ENCODE results near the gene BICDL2.

BICDL2 gene

GRCh38 chr16:3023669-3024478, 12.9 kb downstream of the BICDL2 start, which contains the start of the genes HCFC1R1 and THOC6:
Gene HCFC1R1 (minus strand): TSS chr16:3023942. CDS start chr16:3023941, 1 bp downstream.
Gene THOC6 (plus strand): TSS chr16:3024035. CDS start chr16:3024327, 292 bp downstream.
- TF ChIP-seq, protein P1, sequence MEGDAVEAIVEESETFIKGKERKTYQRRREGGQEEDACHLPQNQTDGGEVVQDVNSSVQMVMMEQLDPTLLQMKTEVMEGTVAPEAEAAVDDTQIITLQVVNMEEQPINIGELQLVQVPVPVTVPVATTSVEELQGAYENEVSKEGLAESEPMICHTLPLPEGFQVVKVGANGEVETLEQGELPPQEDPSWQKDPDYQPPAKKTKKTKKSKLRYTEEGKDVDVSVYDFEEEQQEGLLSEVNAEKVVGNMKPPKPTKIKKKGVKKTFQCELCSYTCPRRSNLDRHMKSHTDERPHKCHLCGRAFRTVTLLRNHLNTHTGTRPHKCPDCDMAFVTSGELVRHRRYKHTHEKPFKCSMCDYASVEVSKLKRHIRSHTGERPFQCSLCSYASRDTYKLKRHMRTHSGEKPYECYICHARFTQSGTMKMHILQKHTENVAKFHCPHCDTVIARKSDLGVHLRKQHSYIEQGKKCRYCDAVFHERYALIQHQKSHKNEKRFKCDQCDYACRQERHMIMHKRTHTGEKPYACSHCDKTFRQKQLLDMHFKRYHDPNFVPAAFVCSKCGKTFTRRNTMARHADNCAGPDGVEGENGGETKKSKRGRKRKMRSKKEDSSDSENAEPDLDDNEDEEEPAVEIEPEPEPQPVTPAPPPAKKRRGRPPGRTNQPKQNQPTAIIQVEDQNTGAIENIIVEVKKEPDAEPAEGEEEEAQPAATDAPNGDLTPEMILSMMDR (IDR thresholded peaks at IDR 0.05; ENCODE audit: extremely low read depth, insufficient read depth, missing control alignments): no peak
- DNase-seq (ENCODE audit: low spot score): peak; percentile 95
- in situ Hi-C loops (cut with MboI; ENCODE audit: low pct_unique_long_range_greater_than_20kb, low sequenced_read_pairs, unreplicated experiment): no loop called here

GRCh38 chr16:3023415-3023668, 13.4 kb downstream of the BICDL2 start:
- in situ Hi-C loops (cut with MboI; ENCODE audit: low pct_unique_long_range_greater_than_20kb, low sequenced_read_pairs, unreplicated experiment): no loop called here
- TF ChIP-seq, protein P1 (IDR thresholded peaks at IDR 0.05; ENCODE audit: extremely low read depth, insufficient read depth, missing control alignments): no peak
- DNase-seq (ENCODE audit: low spot score): no peak

GRCh38 chr16:3022684-3023414, 13.9 kb downstream of the BICDL2 start:
- no peak for DNase-seq (ENCODE audit: low spot score)
- in situ Hi-C loops (cut with MboI; ENCODE audit: low pct_unique_long_range_greater_than_20kb, low sequenced_read_pairs, unreplicated experiment): no loop called here
- TF ChIP-seq, protein P1 (IDR thresholded peaks at IDR 0.05; ENCODE audit: extremely low read depth, insufficient read depth, missing control alignments): no peak

GRCh38 chr16:3022208-3022683, 14.5 kb downstream of the BICDL2 start:
- in situ Hi-C loops (cut with MboI; ENCODE audit: low pct_unique_long_range_greater_than_20kb, low sequenced_read_pairs, unreplicated experiment): no loop called here
- TF ChIP-seq, protein P1 (IDR thresholded peaks at IDR 0.05; ENCODE audit: extremely low read depth, insufficient read depth, missing control alignments): no peak
- peak; percentile 74 for DNase-seq (ENCODE audit: low spot score)

GRCh38 chr16:3021449-3022207, 15.1 kb downstream of the BICDL2 start:
- in situ Hi-C loops (cut with MboI; ENCODE audit: low pct_unique_long_range_greater_than_20kb, low sequenced_read_pairs, unreplicated experiment): no loop called here
- peak; percentile 87 for DNase-seq (ENCODE audit: low spot score)
- TF ChIP-seq, protein P1 (IDR thresholded peaks at IDR 0.05; ENCODE audit: extremely low read depth, insufficient read depth, missing control alignments): peak; percentile 46
